HEK293 (cell line): Measurements from ENCODE around the gene TNS4.

Experiments used
- CTCF ChIA-PET: fragments of 350-600 bp; formaldehyde crosslinking; extraction: SDS; loops from one replicate; lab custom pipeline; 2021; ENCODE audit warnings: antibody characterized with exemption; lab: Yijun Ruan, JAX
- POLR2A ChIA-PET: fragments of 300-600 bp; formaldehyde crosslinking; extraction: SDS; loops from one replicate; lab custom pipeline; 2020; ENCODE audit warnings: antibody characterized with exemption, inconsistent platforms; lab: Yijun Ruan, JAX
- H3K27ac ChIP-seq: fragments of 200-500 bp; sonication (Bioruptor generic); 2 replicates; pipeline ENCODE4 v1.5.1; 2014; ENCODE audit warnings: low read depth, low read length, control low read depth, inconsistent platforms; ENCODE audit errors: extremely low read depth
- H3K36me3 ChIP-seq, 2 experiments: fragments of 200-500 bp in 1 of 2; sonication (Bioruptor generic) in 1 of 2; 1 replicate in 1 of 2; 2 replicates in 1 of 2; pipeline ENCODE4 v1.5.1; 2014 to 2017; ENCODE audit warnings: inconsistent platforms in 2 of 2, low read length in 2 of 2; ENCODE audit not compliant: control insufficient read depth in 2 of 2, insufficient read depth in 1 of 2
- H3K4me1 ChIP-seq: fragments of 200-500 bp; sonication (Bioruptor generic); 2 replicates; pipeline ENCODE4 v1.5.1; 2014; ENCODE audit warnings: mild to moderate bottlenecking, low read length, inconsistent platforms; ENCODE audit not compliant: control insufficient read depth, insufficient read depth
- H3K4me3 ChIP-seq: 2 replicates; pipeline ENCODE4 v1.5.1; 2011; ENCODE audit warnings: low read depth, mild to moderate bottlenecking, control low read depth, low read length, moderate library complexity
- H3K9me3 ChIP-seq: fragments of 200-500 bp; sonication (Bioruptor generic); 2 replicates; pipeline ENCODE4 v1.5.1; 2014; ENCODE audit warnings: low read depth, low read length, inconsistent platforms; ENCODE audit not compliant: control insufficient read depth, insufficient read depth
- ATF2 ChIP-seq: fragments of 450-650 bp; formaldehyde crosslinking; IDR thresholded peaks from 2 replicates; pipeline ENCODE4 v1.5.1; 2016; ENCODE audit warnings: missing biosample characterization, missing genetic modification characterization, low read depth
- BCL11B ChIP-seq: fragments of 450-650 bp; formaldehyde crosslinking; IDR thresholded peaks from 2 replicates; pipeline ENCODE4 v1.5.1; 2016; ENCODE audit warnings: low read depth, missing biosample characterization, missing genetic modification characterization
- GLIS1 ChIP-seq: fragments of 450-650 bp; formaldehyde crosslinking; IDR thresholded peaks from 2 replicates; pipeline ENCODE4 v1.5.1; 2016; ENCODE audit warnings: missing biosample characterization, missing genetic modification characterization
- GLIS2 ChIP-seq: fragments of 450-650 bp; formaldehyde crosslinking; IDR thresholded peaks from 2 replicates; pipeline ENCODE4 v1.5.1; 2016; ENCODE audit warnings: missing biosample characterization, missing genetic modification characterization
- OSR2 ChIP-seq: fragments of 450-650 bp; formaldehyde crosslinking; IDR thresholded peaks from 2 replicates; pipeline ENCODE4 v1.5.1; 2016; ENCODE audit warnings: missing biosample characterization, missing genetic modification characterization
- SALL2 ChIP-seq: fragments of 450-650 bp; formaldehyde crosslinking; IDR thresholded peaks from 2 replicates; pipeline ENCODE4 v1.5.0; 2017; ENCODE audit warnings: missing biosample characterization, mild to moderate bottlenecking, missing genetic modification characterization, borderline replicate concordance
- SCRT1 ChIP-seq: fragments of 450-650 bp; formaldehyde crosslinking; IDR thresholded peaks from 2 replicates; pipeline ENCODE4 v1.5.1; 2016; ENCODE audit warnings: missing biosample characterization, missing genetic modification characterization, borderline replicate concordance
- ZBTB48 ChIP-seq: fragments of 450-650 bp; formaldehyde crosslinking; IDR thresholded peaks from 2 replicates; pipeline ENCODE4 v1.5.1; 2016; ENCODE audit warnings: missing biosample characterization, missing genetic modification characterization
- ZNF223 ChIP-seq: fragments of 450-650 bp; formaldehyde crosslinking; IDR thresholded peaks from 2 replicates; pipeline ENCODE4 v1.5.1; 2016; ENCODE audit warnings: missing biosample characterization, missing genetic modification characterization
- ZNF292 ChIP-seq: fragments of 450-650 bp; formaldehyde crosslinking; IDR thresholded peaks from 2 replicates; pipeline ENCODE4 v1.5.1; 2016; ENCODE audit warnings: low read depth, missing biosample characterization, missing genetic modification characterization, borderline replicate concordance
- ZNF416 ChIP-seq: fragments of 450-650 bp; formaldehyde crosslinking; IDR thresholded peaks from 2 replicates; pipeline ENCODE4 v1.5.1; 2016; ENCODE audit warnings: missing biosample characterization, missing genetic modification characterization
- ZNF530 ChIP-seq: fragments of 450-650 bp; formaldehyde crosslinking; IDR thresholded peaks from 2 replicates; pipeline ENCODE4 v1.5.1; 2016; ENCODE audit warnings: low read depth, missing biosample characterization, missing genetic modification characterization
- ZNF677 ChIP-seq: fragments of 450-650 bp; IDR thresholded peaks from 2 replicates; pipeline ENCODE4 v1.5.0; 2018; ENCODE audit warnings: missing biosample characterization, mild to moderate bottlenecking, missing genetic modification characterization, moderate library complexity
- ZNF692 ChIP-seq: fragments of 450-650 bp; formaldehyde crosslinking; IDR thresholded peaks from 2 replicates; pipeline ENCODE4 v1.5.1; 2016; ENCODE audit warnings: missing biosample characterization, missing genetic modification characterization
- ZNF76 ChIP-seq: fragments of 450-650 bp; formaldehyde crosslinking; IDR thresholded peaks from 2 replicates; pipeline ENCODE4; 2016; ENCODE audit warnings: low read depth, missing biosample characterization, missing genetic modification characterization, borderline replicate concordance
- ZNF776 ChIP-seq: fragments of 450-650 bp; formaldehyde crosslinking; IDR thresholded peaks from 2 replicates; pipeline ENCODE4 v1.5.0; 2017; ENCODE audit warnings: missing biosample characterization, missing genetic modification characterization, borderline replicate concordance
- ZNF792 ChIP-seq: fragments of 450-650 bp; formaldehyde crosslinking; IDR thresholded peaks from 2 replicates; pipeline ENCODE4 v1.5.1; 2016; ENCODE audit warnings: missing biosample characterization, missing genetic modification characterization
- ZSCAN23 ChIP-seq: fragments of 450-650 bp; formaldehyde crosslinking; IDR thresholded peaks from 2 replicates; pipeline ENCODE4 v1.5.1; 2016; ENCODE audit warnings: missing biosample characterization, missing genetic modification characterization
- TF ChIP-seq, protein P1 (sequence below): fragments of 450-650 bp; formaldehyde crosslinking; IDR thresholded peaks from 2 replicates; pipeline ENCODE4 v1.5.0; 2017; ENCODE audit warnings: missing biosample characterization, missing genetic modification characterization, borderline replicate concordance

The TNS4 gene

DNA sequence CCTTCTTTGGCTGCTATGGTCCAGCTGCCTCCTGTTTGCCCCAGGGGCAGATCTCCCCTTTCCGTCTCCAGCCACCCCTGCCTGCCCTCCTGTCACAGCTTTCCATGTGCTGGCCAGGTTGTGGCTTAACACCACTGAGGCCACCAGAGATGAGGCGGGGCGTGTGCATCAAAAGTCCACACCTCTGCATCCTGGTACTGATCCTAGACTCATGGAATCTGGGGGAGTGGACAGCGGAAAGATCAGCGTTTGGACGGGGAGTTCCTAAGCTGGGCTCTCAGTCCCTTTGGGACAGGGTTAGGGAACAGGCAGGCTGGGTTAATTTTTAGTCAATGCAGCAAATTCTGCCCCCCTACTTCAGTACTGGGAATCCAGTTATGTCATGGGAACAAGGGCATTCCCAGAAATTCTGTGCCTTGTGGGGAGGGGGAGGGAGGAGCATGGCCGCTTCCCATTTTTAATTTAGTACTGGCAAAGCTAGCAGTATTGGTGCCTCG lies 54.2 kb downstream of the TNS4 start:
- TF ChIP-seq GLIS2 (no peak), BCL11B (tag by site-specific recombination) (no peak), ATF2 (tag by site-specific recombination) (no peak), SALL2 (no peak), ZSCAN23 (tag by site-specific recombination) (no peak), SCRT1 (tag by site-specific recombination) (no peak), ZNF692 (tag by site-specific recombination) (no peak), ZNF530 (tag by site-specific recombination) (no peak), ZNF416 (tag by site-specific recombination) (no peak), OSR2 (no peak), ZNF792 (tag by site-specific recombination) (no peak), ZBTB48 (no peak)
- no peaks in the 10 kb centered on the region for H3K36me3 ChIP-seq
- POLR2A ChIA-PET, result interaction anchor here (1.2 to 1.3 kb wide), 2 partner anchors 29 to 85 kb away, joined by 3 to 4 read pairs; partner anchors contain the start of gene TOP2A
- H3K4me3 ChIP-seq, result no peak overlapping the region
- CTCF ChIA-PET, result interaction anchor here (0.5 to 7.2 kb wide), 9 partner anchors 8 to 113 kb away, joined by 3 to 58 read pairs (median 5); no protein-coding TSS in a partner anchor
- H3K4me1 ChIP-seq, result no peaks in the 10 kb centered on the region; the same call in 1 of the 2 replicates
- no peaks in the 10 kb centered on the region for H3K9me3 ChIP-seq
- H3K27ac ChIP-seq, result no peak overlapping the region

DNA sequence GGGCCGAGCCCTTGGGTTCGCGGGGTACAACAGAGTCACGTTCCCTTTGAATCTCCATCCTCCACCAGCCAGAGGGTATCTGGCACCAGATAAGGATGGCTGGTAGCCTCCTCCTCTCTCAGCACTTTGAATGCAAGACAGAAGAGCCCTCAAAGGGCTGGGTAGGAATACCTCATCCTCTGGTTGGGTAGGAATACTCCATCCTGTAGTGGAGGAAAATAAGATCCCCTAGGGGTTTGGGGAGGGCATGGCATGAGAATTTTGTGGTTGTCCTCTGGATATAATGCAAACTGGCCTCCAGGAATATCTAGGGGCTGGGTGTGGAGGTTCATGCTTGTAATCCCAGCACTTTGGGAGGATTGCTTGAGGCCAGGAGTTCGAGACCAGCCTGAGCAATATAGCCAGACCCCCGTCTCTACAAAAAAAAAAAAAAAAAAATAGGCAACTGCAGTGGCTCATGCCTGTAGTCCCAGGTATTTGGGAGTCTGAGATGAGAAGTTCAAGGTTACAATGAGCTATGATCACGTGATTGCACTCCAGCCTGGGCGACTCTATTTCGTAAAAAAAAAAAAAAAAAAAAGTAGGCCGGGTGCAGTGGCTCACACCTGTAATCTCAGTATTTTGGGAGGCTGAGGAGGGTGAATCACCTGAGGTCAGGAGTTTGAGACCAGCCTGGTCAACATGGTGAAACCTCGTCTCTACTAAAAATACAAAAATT lies 55.5 kb downstream of the TNS4 start:
- no peak for TF ChIP-seq GLIS1
- no peak for TF ChIP-seq ZNF223 (tag by site-specific recombination)
- TF ChIP-seq ZNF677, result no peak
- TF ChIP-seq, protein P1, sequence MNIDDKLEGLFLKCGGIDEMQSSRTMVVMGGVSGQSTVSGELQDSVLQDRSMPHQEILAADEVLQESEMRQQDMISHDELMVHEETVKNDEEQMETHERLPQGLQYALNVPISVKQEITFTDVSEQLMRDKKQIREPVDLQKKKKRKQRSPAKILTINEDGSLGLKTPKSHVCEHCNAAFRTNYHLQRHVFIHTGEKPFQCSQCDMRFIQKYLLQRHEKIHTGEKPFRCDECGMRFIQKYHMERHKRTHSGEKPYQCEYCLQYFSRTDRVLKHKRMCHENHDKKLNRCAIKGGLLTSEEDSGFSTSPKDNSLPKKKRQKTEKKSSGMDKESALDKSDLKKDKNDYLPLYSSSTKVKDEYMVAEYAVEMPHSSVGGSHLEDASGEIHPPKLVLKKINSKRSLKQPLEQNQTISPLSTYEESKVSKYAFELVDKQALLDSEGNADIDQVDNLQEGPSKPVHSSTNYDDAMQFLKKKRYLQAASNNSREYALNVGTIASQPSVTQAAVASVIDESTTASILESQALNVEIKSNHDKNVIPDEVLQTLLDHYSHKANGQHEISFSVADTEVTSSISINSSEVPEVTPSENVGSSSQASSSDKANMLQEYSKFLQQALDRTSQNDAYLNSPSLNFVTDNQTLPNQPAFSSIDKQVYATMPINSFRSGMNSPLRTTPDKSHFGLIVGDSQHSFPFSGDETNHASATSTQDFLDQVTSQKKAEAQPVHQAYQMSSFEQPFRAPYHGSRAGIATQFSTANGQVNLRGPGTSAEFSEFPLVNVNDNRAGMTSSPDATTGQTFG (tag by site-specific recombination), result no peak
- TF ChIP-seq ZNF292 (tag by site-specific recombination), result no peak
- TF ChIP-seq ZNF76, result no peak
- no peak for TF ChIP-seq ZNF776 (tag by site-specific recombination)
- POLR2A ChIA-PET, result interaction anchor here (0.7 to 1.3 kb wide), 2 partner anchors 28 to 86 kb away, joined by 3 to 5 read pairs; partner anchors contain the start of gene TOP2A
- Histone ChIP-seq H3K36me3 (no peaks in the 10 kb centered on the region), H3K27ac (no peak overlapping the region), H3K4me3 (no peak overlapping the region), H3K9me3 (no peaks in the 10 kb centered on the region), H3K4me1 (no peaks in the 10 kb centered on the region; the same call in 1 of the 2 replicates)
- CTCF ChIA-PET, result interaction anchor here (0.6 to 9.9 kb wide), 8 partner anchors 12 to 114 kb away, joined by 3 to 194 read pairs (median 8); no protein-coding TSS in a partner anchor
